ENCODE measurements around the gene AUTS2.

The AUTS2 gene

GRCh38 chr7:70415179-70415972, 817.1 kb downstream of the AUTS2 start:
- TF ChIP-seq, protein P1, sequence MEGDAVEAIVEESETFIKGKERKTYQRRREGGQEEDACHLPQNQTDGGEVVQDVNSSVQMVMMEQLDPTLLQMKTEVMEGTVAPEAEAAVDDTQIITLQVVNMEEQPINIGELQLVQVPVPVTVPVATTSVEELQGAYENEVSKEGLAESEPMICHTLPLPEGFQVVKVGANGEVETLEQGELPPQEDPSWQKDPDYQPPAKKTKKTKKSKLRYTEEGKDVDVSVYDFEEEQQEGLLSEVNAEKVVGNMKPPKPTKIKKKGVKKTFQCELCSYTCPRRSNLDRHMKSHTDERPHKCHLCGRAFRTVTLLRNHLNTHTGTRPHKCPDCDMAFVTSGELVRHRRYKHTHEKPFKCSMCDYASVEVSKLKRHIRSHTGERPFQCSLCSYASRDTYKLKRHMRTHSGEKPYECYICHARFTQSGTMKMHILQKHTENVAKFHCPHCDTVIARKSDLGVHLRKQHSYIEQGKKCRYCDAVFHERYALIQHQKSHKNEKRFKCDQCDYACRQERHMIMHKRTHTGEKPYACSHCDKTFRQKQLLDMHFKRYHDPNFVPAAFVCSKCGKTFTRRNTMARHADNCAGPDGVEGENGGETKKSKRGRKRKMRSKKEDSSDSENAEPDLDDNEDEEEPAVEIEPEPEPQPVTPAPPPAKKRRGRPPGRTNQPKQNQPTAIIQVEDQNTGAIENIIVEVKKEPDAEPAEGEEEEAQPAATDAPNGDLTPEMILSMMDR (IDR thresholded peaks at IDR 0.05), result no peak

DNA sequence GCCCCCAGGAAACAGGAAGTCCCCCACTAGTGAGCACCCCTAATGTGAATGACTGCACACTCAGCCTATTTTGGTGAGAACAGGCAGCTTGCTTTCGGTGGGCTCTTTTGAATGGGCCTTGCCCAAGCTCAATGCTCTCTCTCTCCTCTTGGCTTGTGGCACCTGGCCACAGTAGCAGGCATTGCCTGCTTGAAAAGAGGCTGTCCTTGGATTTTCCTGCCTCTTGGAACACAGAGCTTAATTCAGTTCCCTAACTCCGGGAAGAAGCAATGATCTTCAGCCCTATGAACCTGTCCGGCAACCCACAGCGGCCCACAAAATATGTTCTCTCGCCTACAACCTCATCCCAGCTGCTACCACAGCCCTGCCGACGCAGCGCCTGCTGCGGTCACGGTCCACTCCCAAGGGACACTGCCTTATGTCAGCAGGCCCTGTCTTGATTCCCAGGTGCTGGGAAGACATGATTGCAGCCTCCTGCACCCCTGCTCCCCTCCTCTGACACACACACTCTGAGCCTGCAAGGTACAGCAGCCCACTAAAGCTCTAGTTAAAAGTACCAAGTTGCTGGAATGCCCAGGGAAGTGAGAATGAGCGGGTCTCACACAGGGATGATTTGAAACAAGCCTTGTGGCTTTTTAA, 818.2 kb downstream of the AUTS2 start:
- TF ChIP-seq, protein P1 (IDR thresholded peaks at IDR 0.05), result no peak

DNA sequence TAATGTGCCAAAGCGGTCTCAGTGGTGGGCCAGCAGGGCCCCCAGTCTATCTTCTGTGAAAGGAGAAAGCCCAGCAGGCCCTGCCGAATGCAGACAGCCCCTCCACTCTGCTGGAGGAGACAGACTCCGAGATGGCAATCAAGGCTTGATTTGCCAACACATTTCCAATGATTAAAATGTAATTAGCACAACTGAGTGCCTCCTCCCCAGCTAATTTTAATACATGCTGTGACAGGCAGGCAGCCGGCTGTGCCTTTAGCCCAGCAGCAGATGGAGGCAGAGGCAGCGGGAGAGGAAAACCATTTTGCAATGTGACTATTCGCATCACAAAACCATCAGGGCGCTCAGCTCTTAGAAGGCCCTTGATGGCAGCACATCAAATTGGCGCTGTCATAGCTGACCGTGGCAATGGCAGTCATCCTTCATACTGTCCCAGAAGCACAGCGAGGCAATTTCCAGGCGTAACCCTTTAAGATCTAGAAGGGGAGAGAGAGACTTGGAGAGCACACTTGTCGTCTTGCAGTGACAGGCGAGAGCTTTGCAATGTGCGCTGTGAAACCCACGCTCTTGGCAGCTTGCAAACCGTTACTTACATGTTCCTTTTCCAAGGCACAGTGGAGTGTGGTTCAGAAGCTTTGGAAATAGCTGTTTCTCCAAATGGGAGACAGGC, 818.8 kb downstream of the AUTS2 start:
- TF ChIP-seq, protein P1 (IDR thresholded peaks at IDR 0.05), result no peak

- TF ChIP-seq, protein P1 (IDR thresholded peaks at IDR 0.05), result no peak
Measured at GRCh38 chr7:70419526-70420380, 821.5 kb downstream of the AUTS2 start.

GRCh38 chr7:70420381-70420662, 822.0 kb downstream of the AUTS2 start:
- TF ChIP-seq, protein P1 (IDR thresholded peaks at IDR 0.05), result no peak

DNA sequence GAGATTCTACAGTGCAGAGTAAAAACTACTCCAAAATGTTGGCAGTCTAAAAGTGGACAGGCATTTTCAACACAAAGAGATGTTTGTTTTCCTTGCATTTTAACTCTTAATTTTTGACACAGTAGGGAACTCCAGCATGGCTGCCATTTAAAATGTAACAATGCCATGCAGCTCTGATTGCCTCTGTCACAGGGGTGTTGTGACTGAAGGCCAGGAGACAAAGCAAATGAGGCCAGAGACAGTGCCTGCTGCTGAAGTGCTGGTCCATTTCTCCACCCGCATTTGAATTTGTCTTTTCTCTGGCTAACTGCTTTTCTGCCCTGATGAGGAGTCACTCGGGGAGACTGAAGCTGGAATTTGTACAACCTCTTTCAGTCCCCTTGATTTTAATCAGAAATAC, 823.0 kb downstream of the AUTS2 start:
- TF ChIP-seq, protein P1 (IDR thresholded peaks at IDR 0.05), result no peak

GRCh38 chr7:70426249-70426880, 828.1 kb downstream of the AUTS2 start:
- TF ChIP-seq, protein P1 (IDR thresholded peaks at IDR 0.05), result no peak

Measured in LNCAP (cell line).